Effector CD4-positive, alpha-beta T cell (primary cell): ENCODE data around the gene ERI3.

Source experiments
- DNase-seq: peaks from one replicate; pipeline ENCODE4 v3.0.0-alpha.2; 2020

The ERI3 gene

DNA sequence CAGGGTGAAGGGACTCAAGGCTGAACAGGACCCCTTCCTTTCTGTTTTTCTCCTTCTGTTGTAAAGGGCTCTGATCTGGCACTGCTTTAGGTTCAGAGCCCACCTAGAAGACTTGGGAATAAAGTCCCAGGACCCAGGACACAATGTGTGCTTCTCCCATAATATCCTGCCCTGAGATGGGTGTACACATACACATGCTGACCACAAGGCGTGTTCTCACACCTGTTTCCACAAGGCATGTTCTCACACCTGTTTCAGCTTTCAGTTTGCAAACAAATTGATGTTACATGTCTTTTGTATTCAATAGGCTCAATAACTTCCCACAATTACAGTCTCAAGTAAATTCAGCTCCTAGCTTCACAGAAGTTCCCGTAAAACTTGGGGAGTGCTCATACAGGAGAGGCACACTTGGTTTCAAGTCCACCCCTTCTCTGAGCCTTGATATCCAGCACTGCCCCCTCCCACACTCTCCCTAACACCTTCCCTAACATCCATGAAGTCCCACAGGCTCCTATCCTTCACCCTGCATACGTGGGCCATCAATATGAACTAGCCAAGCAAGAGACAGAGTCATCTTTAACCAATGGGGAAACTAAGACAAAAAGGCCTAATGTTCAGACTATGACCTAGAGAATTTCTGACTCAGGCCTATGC lies 41.7 kb downstream of the ERI3 start:
- no peak for DNase-seq

DNA sequence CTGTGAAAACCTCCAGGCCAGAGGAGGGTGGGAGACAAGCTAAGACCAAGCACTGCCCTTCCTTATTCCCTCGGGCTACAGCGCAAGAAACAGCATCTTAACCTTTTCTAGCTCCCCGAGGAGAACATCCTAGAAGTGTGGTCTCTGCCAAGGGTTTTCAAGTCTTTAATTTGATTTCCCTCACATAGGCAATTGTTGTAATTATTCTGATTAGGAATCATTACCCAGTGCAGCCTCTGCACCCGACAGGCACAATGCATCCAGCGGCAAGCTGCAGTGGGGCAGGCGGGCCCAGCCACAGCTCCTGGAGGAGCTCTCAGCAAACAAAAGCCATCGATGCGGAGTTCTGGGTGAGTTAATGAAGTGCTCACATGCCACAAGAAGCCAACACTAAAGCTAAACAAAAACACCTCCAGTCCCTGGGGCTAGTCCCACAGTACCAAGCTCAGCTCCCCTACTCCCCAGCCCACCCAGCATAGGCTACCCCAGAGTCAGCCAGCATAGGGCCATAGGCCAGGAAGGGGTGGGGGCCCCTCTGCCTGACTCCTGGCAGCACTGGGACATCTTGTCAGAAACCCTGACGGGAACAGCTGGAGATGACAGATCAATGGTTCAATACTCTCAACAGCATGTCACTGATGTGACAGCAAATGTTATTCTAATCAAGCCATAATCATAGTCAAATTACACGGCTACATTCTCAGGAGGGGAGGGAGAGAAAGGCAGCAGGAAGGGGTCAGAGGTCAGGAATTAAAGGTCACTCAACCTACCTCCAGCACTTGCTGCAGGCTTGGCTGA lies 42.5 kb downstream of the ERI3 start:
- no peak for DNase-seq

GRCh38 chr1:44310006-44310405 lies 45.1 kb downstream of the ERI3 start:
- DNase-seq: no peak

DNA sequence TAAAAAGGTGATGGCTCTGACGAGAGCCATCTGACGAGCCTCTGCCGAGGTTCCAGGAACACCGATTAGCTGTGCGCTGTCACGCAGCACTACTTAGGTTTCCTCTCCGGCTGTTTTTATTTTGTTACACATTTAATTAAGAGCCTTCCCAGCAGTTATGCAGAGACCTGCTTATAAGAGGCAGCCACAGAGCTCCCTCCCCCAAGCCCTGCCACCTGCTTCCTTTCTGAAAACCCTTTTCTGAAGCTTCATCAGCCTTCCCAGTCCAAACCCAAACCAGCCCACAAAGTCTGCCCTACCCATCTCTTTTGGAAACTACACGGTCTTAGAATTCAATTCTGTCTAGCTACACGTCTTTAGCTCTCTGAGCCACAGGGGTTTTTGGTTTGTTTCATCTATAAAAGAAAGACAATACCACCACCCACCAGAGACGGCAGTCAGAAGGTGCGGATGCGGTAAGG lies 49.1 kb downstream of the ERI3 start:
- no peak for DNase-seq

DNA sequence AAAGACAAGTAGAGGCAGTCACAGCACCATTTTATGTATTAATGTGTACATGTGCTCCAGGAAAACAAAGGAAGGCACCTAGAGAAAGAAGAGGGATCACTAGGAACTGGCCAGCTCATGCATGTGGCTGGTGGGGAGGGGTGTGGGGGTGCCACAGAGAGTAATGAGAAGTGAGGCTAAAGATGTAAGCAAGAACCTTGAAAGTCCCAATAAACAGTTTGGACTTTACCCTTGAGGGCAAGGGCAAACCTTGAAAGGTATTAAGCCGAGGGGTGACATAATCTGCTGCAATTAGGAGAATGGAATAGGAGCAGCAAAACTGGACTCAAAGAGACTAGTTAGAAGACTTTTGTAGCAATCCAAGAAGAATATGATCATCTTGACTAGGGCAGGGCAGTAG lies 51.5 kb downstream of the ERI3 start:
- no peak for DNase-seq

DNA sequence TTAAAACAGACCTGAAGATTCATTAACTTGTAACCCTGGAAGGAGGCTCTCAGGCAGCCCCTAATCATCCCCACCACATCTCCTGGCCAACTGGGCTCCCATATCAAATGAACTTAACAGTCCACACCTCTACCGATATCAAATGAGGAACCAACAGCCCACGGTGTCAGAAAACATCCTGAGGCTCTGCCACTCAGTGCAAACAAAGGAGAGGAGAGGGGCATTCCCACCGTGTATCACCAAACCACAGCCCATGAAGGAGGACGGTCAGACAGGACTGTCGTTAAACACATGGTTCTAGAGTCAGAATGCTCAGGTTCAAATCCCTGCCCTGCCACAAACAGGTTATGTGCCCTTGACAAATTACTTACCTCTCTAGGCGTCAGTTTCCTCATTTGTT lies 52.5 kb downstream of the ERI3 start:
- no peak for DNase-seq

GRCh38 chr1:44301442-44301841 lies 53.6 kb downstream of the ERI3 start:
- no peak for DNase-seq

DNA sequence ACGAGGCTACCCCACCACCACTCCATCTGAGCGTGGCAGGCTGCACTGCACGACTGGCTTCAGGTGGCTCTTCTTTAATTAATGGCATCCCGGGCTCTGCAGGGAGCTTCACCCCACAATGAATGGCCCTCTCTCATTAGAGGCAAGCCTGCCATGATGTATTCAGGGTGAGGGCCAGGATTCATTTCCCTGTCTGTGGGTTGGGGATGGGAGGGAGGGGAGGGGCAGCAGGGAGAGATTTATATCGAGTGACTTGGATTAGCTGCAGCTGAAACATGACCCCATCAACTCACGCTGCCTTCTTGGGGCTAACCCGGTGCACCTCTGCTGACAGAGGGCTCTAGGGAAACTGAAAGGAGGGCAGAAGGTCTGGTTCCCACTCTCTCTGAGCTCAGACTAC lies 54.2 kb downstream of the ERI3 start:
- no peak for DNase-seq

DNA sequence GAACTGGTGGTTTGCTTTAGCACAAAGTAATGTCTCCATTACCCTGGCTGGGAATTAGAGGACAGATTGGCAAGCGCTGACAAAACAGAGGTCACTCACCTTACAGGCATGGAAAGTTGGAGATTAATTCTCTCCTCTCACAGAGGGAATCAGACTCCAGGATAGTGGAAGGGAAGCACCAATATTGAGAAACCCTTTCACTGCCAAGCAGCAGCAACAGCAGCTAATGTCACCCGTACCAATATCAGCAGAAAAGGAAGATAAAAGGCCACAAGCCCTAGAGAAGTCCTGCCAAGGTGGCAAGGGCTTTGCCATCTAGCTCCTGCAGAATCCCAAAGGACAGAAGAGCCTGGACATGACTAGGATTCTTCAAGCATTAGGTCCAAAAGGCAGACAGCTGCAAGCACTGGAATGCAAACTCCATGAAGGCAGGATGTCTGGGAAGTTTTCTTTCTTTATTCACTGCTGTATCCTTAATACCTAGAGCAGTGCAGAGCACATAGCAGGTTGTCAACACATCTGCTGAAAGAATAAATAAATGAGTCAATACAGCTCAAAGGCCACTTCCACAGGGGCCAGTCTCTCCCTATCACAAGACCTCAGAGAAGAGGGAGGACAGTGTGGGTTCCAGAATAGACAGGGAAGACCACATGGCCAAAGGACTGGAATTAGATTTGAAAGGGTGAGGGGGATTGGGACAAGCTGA lies 57.2 kb downstream of the ERI3 start:
- no peak for DNase-seq

GRCh38 chr1:44296806-44297205 lies 58.3 kb downstream of the ERI3 start:
- DNase-seq: no peak

- DNase-seq: no peak
These were observed 59.0 kb downstream of the ERI3 start for GRCh38 chr1:44296086-44296485.

- no peak for DNase-seq
These were observed 60.5 kb downstream of the ERI3 start for GRCh38 chr1:44294588-44295007.

GRCh38 chr1:44293761-44294315 lies 61.2 kb downstream of the ERI3 start:
- DNase-seq: no peak

GRCh38 chr1:44292651-44293050 lies 62.4 kb downstream of the ERI3 start:
- DNase-seq: no peak

GRCh38 chr1:44290250-44291094 lies 64.6 kb downstream of the ERI3 start:
- DNase-seq: no peak

GRCh38 chr1:44289530-44289929 lies 65.5 kb downstream of the ERI3 start:
- no peak for DNase-seq

- no peak for DNase-seq
These were observed 66.2 kb downstream of the ERI3 start for GRCh38 chr1:44288883-44289282.

DNA sequence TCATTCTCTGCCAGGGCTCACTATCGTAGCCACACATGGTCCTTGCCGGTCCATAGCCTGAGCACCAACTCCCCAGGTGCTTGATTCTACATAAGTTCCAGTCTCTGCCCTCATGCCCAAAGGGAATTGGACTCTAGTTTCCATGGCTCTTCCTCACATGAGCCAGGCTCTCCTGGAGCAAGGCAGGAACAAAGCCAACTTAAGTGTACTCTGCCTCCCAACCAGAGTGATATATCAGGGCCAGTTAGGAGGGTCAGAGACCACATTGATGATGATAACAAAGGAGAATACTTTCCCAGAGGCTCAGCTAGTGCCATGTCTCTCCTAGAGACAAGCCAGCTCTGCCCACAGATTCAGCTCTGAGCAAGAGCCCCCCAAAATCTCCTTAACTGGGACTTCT lies 70.9 kb downstream of the ERI3 start:
- no peak for DNase-seq

- no peak for DNase-seq
These were observed 71.4 kb downstream of the ERI3 start for GRCh38 chr1:44283524-44284173.

DNA sequence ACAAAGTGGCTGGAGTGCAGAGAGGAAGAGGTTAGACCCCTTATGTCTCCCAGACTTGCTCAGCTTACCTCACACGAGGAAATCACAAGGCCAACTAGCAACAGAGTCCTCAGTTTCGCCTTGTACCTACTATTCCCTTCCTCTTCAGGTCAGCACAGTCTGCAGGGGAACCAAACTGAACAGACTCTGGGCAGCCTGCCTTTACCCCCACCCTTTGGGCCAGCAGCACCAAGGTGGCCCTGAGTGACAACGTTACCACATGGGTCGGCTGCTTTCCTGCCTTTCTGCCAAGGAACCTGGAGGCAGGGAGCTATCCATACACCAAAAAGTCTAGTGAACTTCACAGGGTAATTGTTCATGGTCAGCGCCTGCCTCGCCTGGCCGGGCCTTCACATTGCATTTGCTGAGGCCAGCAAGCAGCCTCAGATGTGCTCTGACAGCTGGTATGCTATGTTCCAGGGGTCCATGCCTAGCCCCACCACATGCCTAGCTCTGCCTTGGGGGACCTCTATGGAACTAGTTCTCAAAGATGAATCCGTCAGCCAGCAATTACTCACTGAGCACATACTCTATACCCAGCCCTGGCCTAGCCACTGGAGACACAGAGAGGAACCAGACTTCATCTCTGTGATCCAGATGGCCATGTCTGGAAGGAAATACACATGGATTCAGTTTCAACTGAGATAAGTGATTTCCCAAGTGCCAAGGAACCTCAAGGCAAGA lies 72.2 kb downstream of the ERI3 start:
- DNase-seq: no peak
